GM13977 (cell line): ENCODE results near the gene DCUN1D3.

Source experiments
- DNase-seq: peaks from one replicate; pipeline ENCODE4 v3.0.0; 2012; ENCODE audit warnings: low spot score
- CTCF ChIP-seq: IDR thresholded peaks from 2 replicates; pipeline ENCODE4 v1.5.1; 2012; ENCODE audit warnings: mild to moderate bottlenecking, control low read depth; ENCODE audit not compliant: insufficient read depth; ENCODE audit errors: extremely low read depth, missing control alignments
- in situ Hi-C: fragments of 300-500 bp; cut with MboI; formaldehyde crosslinking; loops from one replicate; pipeline ENCODE4 v1.12.0; 2022; ENCODE audit warnings: low sequenced_read_pairs, low pct_unique_long_range_greater_than_20kb, mixed read lengths, inconsistent platforms; ENCODE audit not compliant: unreplicated experiment

DCUN1D3 gene

DNA sequence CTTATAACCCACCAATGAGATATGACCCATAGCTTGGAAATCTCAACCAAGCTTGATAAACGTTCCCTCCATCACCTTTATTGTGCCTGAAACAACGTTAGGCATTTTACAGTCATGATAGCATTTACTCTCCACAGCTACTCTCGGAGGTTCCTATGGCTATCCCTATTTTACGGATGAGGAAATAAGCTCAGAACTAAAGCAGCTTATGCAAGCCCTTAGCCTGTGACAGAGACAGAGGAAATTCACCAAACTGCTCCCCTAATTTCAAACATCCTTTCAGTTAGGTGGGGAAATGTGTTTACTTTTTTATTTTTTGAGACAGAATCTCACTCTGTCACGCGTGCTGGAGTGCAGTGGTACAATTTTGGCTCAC is 18.7 kb downstream of the DCUN1D3 start:
- no peak for TF ChIP-seq CTCF
- DNase-seq = no peak
- in situ Hi-C loops = no loop called here

- in situ Hi-C loops = no loop called here
- no peak for DNase-seq
- no peak for TF ChIP-seq CTCF
Observed at GRCh38 chr16:20880867-20881502, 19.2 kb downstream of the DCUN1D3 start.

- DNase-seq = peak; percentile 42
- no peak for TF ChIP-seq CTCF
- in situ Hi-C loops = no loop called here
Observed at GRCh38 chr16:20879175-20880040, 20.8 kb downstream of the DCUN1D3 start.

GRCh38 chr16:20878682-20879147 is 21.4 kb downstream of the DCUN1D3 start:
- DNase-seq = no peak
- in situ Hi-C loops = no loop called here
- TF ChIP-seq CTCF = no peak

DNA sequence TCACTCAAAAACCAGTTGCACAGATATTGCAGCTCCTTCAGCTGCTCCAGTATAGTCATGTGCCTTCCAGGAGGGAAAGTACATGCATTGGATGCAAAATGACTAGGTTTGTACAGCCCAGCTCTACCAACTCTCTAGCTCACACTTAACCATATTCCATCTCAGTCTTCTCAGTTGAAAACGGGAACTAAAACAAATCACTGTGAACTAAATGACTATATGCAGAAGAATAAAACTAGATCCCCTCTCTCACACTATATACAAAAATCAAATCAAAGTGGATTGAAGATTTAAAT is 24.9 kb downstream of the DCUN1D3 start:
- in situ Hi-C loops = no loop called here
- no peak for DNase-seq
- no peak for TF ChIP-seq CTCF

- no peak for DNase-seq
- in situ Hi-C loops = no loop called here
- TF ChIP-seq CTCF = no peak
Observed at GRCh38 chr16:20874088-20874581, 26.0 kb downstream of the DCUN1D3 start.
